Measurements from ENCODE around the gene IL1RAPL2. TPM values are rescaled to one million over a fixed set of nuclear protein-coding genes. Genes with fewer than 3 reads are reported as not detected.

IL1RAPL2 gene
- total and polyA plus RNA-seq, 2 of the 8 experiments (the other 6 are each of a cell fraction or from before 2014, with no cell fraction given), result 0.20 to 1.3 TPM

DNA sequence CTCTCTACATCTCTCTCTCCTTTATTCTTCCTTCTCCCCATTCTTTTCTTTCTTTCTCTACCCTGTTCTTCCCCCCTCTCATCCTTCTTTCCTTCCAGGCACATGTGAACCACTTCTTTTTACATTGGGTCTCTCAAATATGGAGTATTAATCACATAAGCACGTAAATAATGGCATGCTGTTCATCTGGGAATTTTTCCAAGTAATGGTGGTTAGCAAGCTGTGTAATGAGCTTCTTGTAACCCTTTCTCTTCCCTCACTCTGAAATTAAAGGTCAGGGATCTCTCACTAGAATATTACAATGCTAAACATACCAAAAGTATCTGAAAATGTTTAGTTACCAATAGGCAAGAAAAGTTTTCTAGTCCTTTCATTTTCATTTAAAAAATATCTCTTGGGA, 894.4 kb downstream of the IL1RAPL2 start:
- H2BK15ac ChIP-seq (ENCODE audit: low read length), result no peak overlapping the region
- no peaks in the 10 kb centered on the region for H3K79me2 ChIP-seq (ENCODE audit: control insufficient read depth in 1 of 2, insufficient read depth in 2 of 2, low read length in 2 of 2)
- no peak overlapping the region for H3K18ac ChIP-seq (ENCODE audit: extremely low read depth, low read length)
- H4K5ac ChIP-seq (ENCODE audit: insufficient read length, low read depth, low read length), result no peak overlapping the region
- no peak overlapping the region for H2BK20ac ChIP-seq (ENCODE audit: low read length)
- no peaks in the 10 kb centered on the region for H3K27me3 ChIP-seq (replicated peaks in 1 of 4; ENCODE audit: control insufficient read depth in 3 of 4, extremely low read depth in 1 of 4, insufficient read depth in 3 of 4, low read length in 3 of 4)
- H4K91ac ChIP-seq (replicated peaks; ENCODE audit: insufficient read length, low read length), result no peak overlapping the region
- no peaks in the 10 kb centered on the region for H4K20me1 ChIP-seq (replicated peaks in 1 of 2; ENCODE audit: control insufficient read depth in 1 of 2, insufficient read depth in 2 of 2, low read length in 2 of 2)
- POLR2A ChIA-PET (ENCODE audit: partially characterized antibody), result no interaction called here
- no peak overlapping the region for H3K4me2 ChIP-seq (ENCODE audit: insufficient read depth in 1 of 2, low read depth in 2 of 2, low read length in 2 of 2)
- no peaks in the 10 kb centered on the region for H3K36me3 ChIP-seq (ENCODE audit: control insufficient read depth in 2 of 4, insufficient read depth in 4 of 4, low read length in 3 of 4)
- H2AK5ac ChIP-seq (ENCODE audit: low read depth, low read length), result no peak overlapping the region
- no peak overlapping the region for H3K27ac ChIP-seq (ENCODE audit: low read depth, low read length)
- FAIRE-seq (no peak), DNase-seq (ENCODE audit: low read depth in 1 of 2, low spot score in 2 of 2) (no peak)
- H2BK12ac ChIP-seq (ENCODE audit: low read depth, low read length), result no peak overlapping the region
- H3K9ac ChIP-seq (replicated peaks in 1 of 4; ENCODE audit: extremely low read depth in 1 of 4, low read depth in 3 of 4, low read length in 3 of 4), result no peak overlapping the region
- H2AFZ ChIP-seq (ENCODE audit: low read length), result no peak overlapping the region
- H2BK5ac ChIP-seq (ENCODE audit: low read depth, low read length), result no peak overlapping the region
- H3K4me3 ChIP-seq (ENCODE audit: extremely low read depth in 1 of 4, insufficient read depth in 2 of 4, low read depth in 3 of 4, low read length in 4 of 4), result no peak overlapping the region
- no peaks in the 10 kb centered on the region for H3K9me3 ChIP-seq (ENCODE audit: insufficient read depth in 2 of 2, low read depth in 1 of 2, low read length in 1 of 2)
- CTCF ChIA-PET (ENCODE audit: partially characterized antibody), result no interaction called here
- no peaks in the 10 kb centered on the region for H3K79me1 ChIP-seq (ENCODE audit: low read depth, low read length)
- no peaks in the 10 kb centered on the region for H3K4me1 ChIP-seq (replicated peaks in 1 of 4; ENCODE audit: control insufficient read depth in 3 of 4, insufficient read depth in 4 of 4, low read length in 3 of 4)
- no peak overlapping the region for H3K56ac ChIP-seq (replicated peaks; ENCODE audit: insufficient read length, low read depth, low read length)
- no peaks in the 10 kb centered on the region for H3K23me2 ChIP-seq (ENCODE audit: low read depth, low read length)
- WGBS, 2 experiments (ENCODE audit: extremely low coverage in 1 of 2, insufficient coverage in 1 of 2, insufficient read length in 1 of 2, insufficient replicate concordance in 2 of 2, low coverage in 1 of 2, low lambda C conversion rate in 2 of 2, missing lambda C conversion rate in 1 of 2), result 89% methylated on average over 1 of the region's 1 CpG; no CpG with 5 or more reads in 1 of the 2 experiments
- H3K14ac ChIP-seq (ENCODE audit: insufficient read length), result no peak overlapping the region
- no peak overlapping the region for H3K4ac ChIP-seq (replicated peaks; ENCODE audit: insufficient read length, low read depth, low read length)
- no peak overlapping the region for H4K8ac ChIP-seq (ENCODE audit: extremely low read depth, insufficient read depth, low read length)
- no peak overlapping the region for H3K23ac ChIP-seq (ENCODE audit: insufficient read length)
- H2BK120ac ChIP-seq (replicated peaks; ENCODE audit: low read depth, low read length), result no peak overlapping the region
- TF ChIP-seq CREB1 (IDR thresholded peaks at IDR 0.05), result no peak
- no peak for TF ChIP-seq BRCA1 (IDR thresholded peaks at IDR 0.05; ENCODE audit: low read depth, low read length)
- TF ChIP-seq MAFK (IDR thresholded peaks at IDR 0.05; ENCODE audit: low read depth, low read length), result no peak
- TF ChIP-seq NRF1 (IDR thresholded peaks at IDR 0.05; ENCODE audit: low read depth, low read length), result no peak
- no peak for TF ChIP-seq YY1 (IDR thresholded peaks at IDR 0.05; ENCODE audit: low read depth, low read length)
- TF ChIP-seq RNF2 (IDR thresholded peaks at IDR 0.05; ENCODE audit: borderline replicate concordance, low read depth, low read length, missing control alignments, poor library complexity, severe bottlenecking), result no peak
- TF ChIP-seq RFX5 (IDR thresholded peaks at IDR 0.05; ENCODE audit: borderline replicate concordance, low read depth, low read length), result no peak
- TF ChIP-seq, protein P1, sequence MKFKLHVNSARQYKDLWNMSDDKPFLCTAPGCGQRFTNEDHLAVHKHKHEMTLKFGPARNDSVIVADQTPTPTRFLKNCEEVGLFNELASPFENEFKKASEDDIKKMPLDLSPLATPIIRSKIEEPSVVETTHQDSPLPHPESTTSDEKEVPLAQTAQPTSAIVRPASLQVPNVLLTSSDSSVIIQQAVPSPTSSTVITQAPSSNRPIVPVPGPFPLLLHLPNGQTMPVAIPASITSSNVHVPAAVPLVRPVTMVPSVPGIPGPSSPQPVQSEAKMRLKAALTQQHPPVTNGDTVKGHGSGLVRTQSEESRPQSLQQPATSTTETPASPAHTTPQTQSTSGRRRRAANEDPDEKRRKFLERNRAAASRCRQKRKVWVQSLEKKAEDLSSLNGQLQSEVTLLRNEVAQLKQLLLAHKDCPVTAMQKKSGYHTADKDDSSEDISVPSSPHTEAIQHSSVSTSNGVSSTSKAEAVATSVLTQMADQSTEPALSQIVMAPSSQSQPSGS (IDR thresholded peaks at IDR 0.05; ENCODE audit: low read length), result no peak
- TF ChIP-seq EGR1 (IDR thresholded peaks at IDR 0.05; ENCODE audit: borderline replicate concordance, low read depth, low read length), result no peak
- TF ChIP-seq CHD2 (IDR thresholded peaks at IDR 0.05; ENCODE audit: low read length), result no peak
- TF ChIP-seq, protein P2, sequence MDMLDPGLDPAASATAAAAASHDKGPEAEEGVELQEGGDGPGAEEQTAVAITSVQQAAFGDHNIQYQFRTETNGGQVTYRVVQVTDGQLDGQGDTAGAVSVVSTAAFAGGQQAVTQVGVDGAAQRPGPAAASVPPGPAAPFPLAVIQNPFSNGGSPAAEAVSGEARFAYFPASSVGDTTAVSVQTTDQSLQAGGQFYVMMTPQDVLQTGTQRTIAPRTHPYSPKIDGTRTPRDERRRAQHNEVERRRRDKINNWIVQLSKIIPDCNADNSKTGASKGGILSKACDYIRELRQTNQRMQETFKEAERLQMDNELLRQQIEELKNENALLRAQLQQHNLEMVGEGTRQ (IDR thresholded peaks at IDR 0.05; ENCODE audit: low read length), result no peak
- no peak for TF ChIP-seq POLR2AphosphoS5 (IDR thresholded peaks at IDR 0.05; ENCODE audit: low read depth, low read length)
- no peak for TF ChIP-seq POLR2A (IDR thresholded peaks at IDR 0.05; ENCODE audit: control extremely low read depth in 1 of 2, low read depth in 2 of 2, low read length in 2 of 2)

All from H1 (cell line).